ENCODE measurements around the gene KPNA3.

- no peak for TF ChIP-seq POLR2A (IDR thresholded peaks at IDR 0.05; ENCODE audit: low read length)
- TF ChIP-seq GATA1 (IDR thresholded peaks at IDR 0.05; ENCODE audit: low read depth, low read length), result no peak
These were observed 115.7 kb downstream of the KPNA3 start for GRCh38 chr13:49676581-49677298.

Measured in erythroblast (primary cell).